Bronchial epithelial cell (primary cell): ENCODE measurements around the gene ADGRF1. TPM values are rescaled to one million over a fixed set of nuclear protein-coding genes. Genes with fewer than 3 reads are reported as not detected.

Source experiments
- DNase-seq: peaks from one replicate; pipeline ENCODE4 v3.0.0-alpha.2; 2010; ENCODE audit warnings: low read depth
- FAIRE-seq: peaks from 2 replicates; lab custom pipeline; 2011; peaks lifted over from hg19 to GRCh38; lab: Jason Lieb, UNC
- H3K27me3 ChIP-seq: 2 replicates; pipeline ENCODE4 v1.5.1; 2011; ENCODE audit warnings: low read length; ENCODE audit not compliant: control insufficient read depth, insufficient read depth
- H3K36me3 ChIP-seq: 2 replicates; pipeline ENCODE4 v1.5.1; 2011; ENCODE audit warnings: low read length; ENCODE audit not compliant: control insufficient read depth, insufficient read depth
- H3K4me3 ChIP-seq: 2 replicates; pipeline ENCODE4 v1.5.1; 2011; ENCODE audit warnings: mild to moderate bottlenecking, low read depth, low read length, control low read depth
- CTCF ChIP-seq: IDR thresholded peaks from 2 replicates; pipeline ENCODE4 v1.5.1; 2011; ENCODE audit warnings: mild to moderate bottlenecking, moderate library complexity, low read length, control low read depth, inconsistent platforms; ENCODE audit not compliant: insufficient read depth, severe bottlenecking
- total RNA-seq: library from RNA; depleted of rRNA; stranded (reverse); fragments of >200 nt; gene quantifications from 2 replicates; pipeline ENCODE4 v1.2.1, GENCODE V29; 2014

ADGRF1 gene
- total RNA-seq, 1 donor from 2014 or later: 5.5 TPM

GRCh38 chr6:47026679-47027078 lies 15.5 kb downstream of the ADGRF1 start:
- Histone ChIP-seq H3K4me3 (no peak overlapping the region), H3K36me3 (no peaks in the 10 kb centered on the region), H3K27me3 (no peaks in the 10 kb centered on the region)
- no peak for FAIRE-seq
- DNase-seq: no peak
- TF ChIP-seq CTCF: no peak

- Histone ChIP-seq H3K4me3 (no peak overlapping the region), H3K27me3 (no peaks in the 10 kb centered on the region), H3K36me3 (no peaks in the 10 kb centered on the region)
- FAIRE-seq (no peak), DNase-seq (no peak)
- no peak for TF ChIP-seq CTCF
Measured at GRCh38 chr6:47023573-47023972, 18.6 kb downstream of the ADGRF1 start.

GRCh38 chr6:47022191-47022590 lies 19.9 kb downstream of the ADGRF1 start:
- no peaks in the 10 kb centered on the region for H3K27me3 ChIP-seq
- TF ChIP-seq CTCF: no peak
- H3K4me3 ChIP-seq: no peak overlapping the region
- no peaks in the 10 kb centered on the region for H3K36me3 ChIP-seq
- DNase-seq: no peak
- no peak for FAIRE-seq

DNA sequence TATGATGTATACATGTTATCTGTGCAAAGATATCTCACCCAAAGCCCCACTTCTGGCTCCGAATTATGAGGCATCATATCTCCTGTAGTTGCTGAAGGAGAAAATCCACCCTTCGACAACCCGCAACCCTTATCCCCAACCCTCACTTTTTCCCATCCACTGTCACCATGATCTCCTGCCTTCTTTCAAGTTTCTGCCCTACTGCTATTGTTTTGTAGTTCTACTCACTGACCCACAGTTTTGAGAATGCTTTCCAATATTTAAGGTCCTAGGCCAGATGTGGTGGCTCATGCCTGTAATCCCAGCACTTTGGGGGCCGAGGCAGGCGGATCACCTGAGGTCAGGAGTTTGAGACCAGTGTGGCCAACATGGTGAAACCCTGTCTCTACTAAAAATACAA lies 22.2 kb downstream of the ADGRF1 start:
- no peak for FAIRE-seq
- no peaks in the 10 kb centered on the region for H3K36me3 ChIP-seq

GRCh38 chr6:47016909-47017308 lies 25.2 kb downstream of the ADGRF1 start:
- Histone ChIP-seq H3K36me3 (no peaks in the 10 kb centered on the region), H3K27me3 (no peaks in the 10 kb centered on the region), H3K4me3 (no peak overlapping the region)
- no peak for TF ChIP-seq CTCF
- no peak for FAIRE-seq
- no peak for DNase-seq

More for the DNA sequence above, 22.2 kb downstream of the ADGRF1 start:
- no peak for DNase-seq
- Histone ChIP-seq H3K4me3 (no peak overlapping the region), H3K27me3 (no peaks in the 10 kb centered on the region)
- TF ChIP-seq CTCF: no peak

DNA sequence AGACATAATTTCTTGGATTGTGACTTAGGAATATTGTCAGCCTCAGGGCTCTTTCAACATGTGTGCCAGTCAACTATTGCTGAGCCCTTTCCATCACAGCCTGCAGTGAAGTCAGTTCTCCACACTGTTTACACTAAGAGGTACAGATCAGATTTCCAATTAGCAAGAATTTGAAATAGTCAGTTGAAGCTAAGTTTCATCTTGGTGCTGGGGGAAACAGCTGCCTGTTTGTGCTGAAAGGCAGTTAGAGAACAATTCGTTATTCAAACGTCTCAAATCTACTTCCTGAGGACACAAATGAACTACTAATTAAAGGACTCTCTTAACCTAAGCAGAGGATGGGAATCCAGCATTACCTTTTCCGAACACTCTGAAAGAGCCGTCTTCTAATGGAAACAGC lies 25.9 kb downstream of the ADGRF1 start:
- DNase-seq (no peak), FAIRE-seq (peak; percentile 7)
- no peak overlapping the region for H3K4me3 ChIP-seq
- H3K36me3 ChIP-seq: no peaks in the 10 kb centered on the region
- TF ChIP-seq CTCF: no peak
- no peaks in the 10 kb centered on the region for H3K27me3 ChIP-seq
